GM21576 (cell line): ENCODE results near the gene CFL1.
"Not testable (repeated sequence)": the region's sequence is repeated elsewhere in the genome, so short reads cannot be mapped to it uniquely, and the experiment has no call there.

Experiments used
- ATAC-seq: cut with Tn5 transposase; IDR thresholded peaks from one replicate; pipeline ENCODE4 v1.9.1; 2021; ENCODE audit warnings: mild to moderate bottlenecking, moderate library complexity; ENCODE audit not compliant: unreplicated experiment

Gene CFL1

GRCh38 chr11:65857853-65858680 is at the start of gene CFL1:
CFL1 (minus strand) TSS chr11:65858180; CDS start chr11:65858099, 81 bp downstream.
- ATAC-seq: peak; percentile 37

- no peak for ATAC-seq
These were observed 48.6 kb upstream of the CFL1 start for GRCh38 chr11:65906602-65907001.

GRCh38 chr11:65903715-65904114 is 45.7 kb upstream of the CFL1 start:
- ATAC-seq: no peak

- ATAC-seq: no peak
These were observed 45.1 kb upstream of the CFL1 start for GRCh38 chr11:65903068-65903481.

- no peak for ATAC-seq
These were observed 42.9 kb upstream of the CFL1 start for GRCh38 chr11:65900899-65901180.

GRCh38 chr11:65900125-65900898 is 42.3 kb upstream of the CFL1 start, which contains the start of gene FOSL1:
FOSL1 (minus strand) TSS chr11:65900388; CDS start chr11:65900339, 49 bp downstream.
- ATAC-seq: peak; percentile 75

GRCh38 chr11:65899356-65900124 is 41.6 kb upstream of the CFL1 start:
- ATAC-seq: peak; percentile 5

- no peak for ATAC-seq
These were observed 40.8 kb upstream of the CFL1 start for GRCh38 chr11:65898656-65899355.

GRCh38 chr11:65897020-65897471 is 39.1 kb upstream of the CFL1 start:
- ATAC-seq: no peak

GRCh38 chr11:65896034-65896999 is 38.3 kb upstream of the CFL1 start:
- no peak for ATAC-seq

- no peak for ATAC-seq
These were observed 37.6 kb upstream of the CFL1 start for GRCh38 chr11:65895482-65895981.

GRCh38 chr11:65894034-65894591 is 36.1 kb upstream of the CFL1 start:
- no peak for ATAC-seq

GRCh38 chr11:65892661-65893317 is 34.8 kb upstream of the CFL1 start:
- no peak for ATAC-seq

- ATAC-seq: not testable (repeated sequence)
These were observed 34.2 kb upstream of the CFL1 start for GRCh38 chr11:65892137-65892540.

- no peak for ATAC-seq
These were observed 33.5 kb upstream of the CFL1 start for GRCh38 chr11:65891219-65892136.

GRCh38 chr11:65890324-65891218 is 32.6 kb upstream of the CFL1 start, which contains the start of gene CCDC85B:
CCDC85B (plus strand) TSS chr11:65890673; CDS start chr11:65890784, 111 bp downstream.
- peak; percentile 39 for ATAC-seq
